NB4 (cell line): ENCODE measurements around the gene IAH1.

Experiments
- DNase-seq: peaks from one replicate; pipeline ENCODE4 v3.0.0; 2010; ENCODE audit warnings: low read depth
- H3K4me3 ChIP-seq: one replicate; pipeline ENCODE4 v1.5.1; 2011; ENCODE audit warnings: mild to moderate bottlenecking, low read depth, low read length, moderate library complexity
- MAX ChIP-seq: IDR thresholded peaks from 2 replicates; pipeline ENCODE4 v1.6.1; 2011; ENCODE audit warnings: low read depth, low read length
- MYC ChIP-seq: IDR thresholded peaks from 2 replicates; pipeline ENCODE4 v1.6.1; 2011; ENCODE audit warnings: low read depth, low read length
- POLR2A ChIP-seq: IDR thresholded peaks from 2 replicates; pipeline ENCODE4 v1.6.1; 2011; ENCODE audit warnings: mild to moderate bottlenecking; ENCODE audit not compliant: insufficient read length; ENCODE audit errors: extremely low read depth
- TF ChIP-seq, protein P1 (sequence below): IDR thresholded peaks from one replicate; pipeline ENCODE4 v1.5.1; 2012; ENCODE audit warnings: low read depth, low read length

Gene IAH1

GRCh38 chr2:9440058-9440727 lies 34.2 kb upstream of the IAH1 start:
- H3K4me3 ChIP-seq, result no peak overlapping the region
- no peak for DNase-seq
- TF ChIP-seq POLR2A, result no peak
- TF ChIP-seq MAX, result no peak
- no peak for TF ChIP-seq MYC
- TF ChIP-seq, protein P1, sequence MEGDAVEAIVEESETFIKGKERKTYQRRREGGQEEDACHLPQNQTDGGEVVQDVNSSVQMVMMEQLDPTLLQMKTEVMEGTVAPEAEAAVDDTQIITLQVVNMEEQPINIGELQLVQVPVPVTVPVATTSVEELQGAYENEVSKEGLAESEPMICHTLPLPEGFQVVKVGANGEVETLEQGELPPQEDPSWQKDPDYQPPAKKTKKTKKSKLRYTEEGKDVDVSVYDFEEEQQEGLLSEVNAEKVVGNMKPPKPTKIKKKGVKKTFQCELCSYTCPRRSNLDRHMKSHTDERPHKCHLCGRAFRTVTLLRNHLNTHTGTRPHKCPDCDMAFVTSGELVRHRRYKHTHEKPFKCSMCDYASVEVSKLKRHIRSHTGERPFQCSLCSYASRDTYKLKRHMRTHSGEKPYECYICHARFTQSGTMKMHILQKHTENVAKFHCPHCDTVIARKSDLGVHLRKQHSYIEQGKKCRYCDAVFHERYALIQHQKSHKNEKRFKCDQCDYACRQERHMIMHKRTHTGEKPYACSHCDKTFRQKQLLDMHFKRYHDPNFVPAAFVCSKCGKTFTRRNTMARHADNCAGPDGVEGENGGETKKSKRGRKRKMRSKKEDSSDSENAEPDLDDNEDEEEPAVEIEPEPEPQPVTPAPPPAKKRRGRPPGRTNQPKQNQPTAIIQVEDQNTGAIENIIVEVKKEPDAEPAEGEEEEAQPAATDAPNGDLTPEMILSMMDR, result no peak

GRCh38 chr2:9441556-9441955 lies 32.8 kb upstream of the IAH1 start:
- no peak overlapping the region for H3K4me3 ChIP-seq
- DNase-seq, result no peak
- TF ChIP-seq, protein P1, result no peak

DNA sequence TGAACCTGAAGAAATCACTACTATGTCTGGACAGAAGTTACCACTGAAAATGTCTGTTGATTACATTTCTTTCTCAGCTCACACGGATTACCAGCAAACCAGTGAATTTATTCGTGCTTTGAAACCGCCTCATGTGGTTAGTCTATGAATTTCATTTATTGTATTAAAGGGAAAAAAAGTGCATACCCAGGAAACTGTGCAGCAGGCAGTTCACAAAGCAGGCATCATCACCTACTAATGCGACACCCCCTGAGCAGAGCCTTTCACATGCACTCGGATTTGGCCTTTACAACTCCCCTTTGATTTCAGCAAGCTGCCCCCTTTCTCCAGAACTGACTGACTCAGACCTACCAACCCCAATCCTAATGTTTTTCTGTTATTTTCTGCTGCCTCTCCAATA lies 30.8 kb upstream of the IAH1 start:
- no peak for DNase-seq
- H3K4me3 ChIP-seq, result no peak overlapping the region
- TF ChIP-seq MYC, result no peak
- no peak for TF ChIP-seq POLR2A
- TF ChIP-seq MAX, result no peak
- TF ChIP-seq, protein P1, result no peak

GRCh38 chr2:9445089-9445488 lies 29.3 kb upstream of the IAH1 start:
- no peak for DNase-seq
- TF ChIP-seq, protein P1, result no peak
- TF ChIP-seq MYC (no peak), MAX (no peak), POLR2A (no peak)
- no peak overlapping the region for H3K4me3 ChIP-seq

GRCh38 chr2:9451231-9451630 lies 23.1 kb upstream of the IAH1 start:
- TF ChIP-seq MAX (no peak), MYC (no peak), POLR2A (no peak)
- TF ChIP-seq, protein P1, result no peak
- H3K4me3 ChIP-seq, result no peak overlapping the region

More at GRCh38 chr2:9451231-9451630, 23.1 kb upstream of the IAH1 start:
- no peak for DNase-seq
